ENCODE data around the gene DFFB.
A peak's percentile ranks its signal among the peaks of the same experiment; 100 is the strongest.

DFFB gene

GRCh38 chr1:3896396-3897000, 39.2 kb downstream of the DFFB start:
- H3K9me3 ChIP-seq = peaks cover 0 to 10% (median 7%) of the 10 kb centered on the region in 3 donors
- H3K4me1 ChIP-seq = peaks cover 0 to 18% (median 15%) of the 10 kb centered on the region in 4 donors
- H3K27ac ChIP-seq = no peak overlapping the region
- H3K27me3 ChIP-seq = no peaks in the 10 kb centered on the region
- no peak for DNase-seq
- H3K4me3 ChIP-seq = no peak overlapping the region
- TF ChIP-seq CTCF (IDR thresholded peaks at IDR 0.05) = no peak
- intact Hi-C loops (cut with DNase I; ENCODE audit: low total_unique reads) = loop anchor here (5.0 kb wide), 1 partner anchor 39 kb away; the partner anchor contains the start of genes CEP104 and DFFB
- peaks cover 0 to 11% (median 2%) of the 10 kb centered on the region in 3 donors for H3K36me3 ChIP-seq

DNA sequence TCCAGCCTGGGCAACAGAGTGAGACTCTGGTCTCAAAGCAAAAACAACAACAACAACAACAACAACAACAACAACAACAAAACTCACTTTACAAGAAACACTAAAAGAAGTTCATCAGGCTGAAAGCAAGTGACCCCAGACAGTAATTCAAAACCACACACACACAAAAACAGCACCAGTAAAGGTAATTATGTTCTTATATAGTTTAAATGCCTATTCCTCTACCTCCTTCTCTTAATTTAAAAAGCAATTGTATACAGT, 41.1 kb downstream of the DFFB start:
- H3K9me3 ChIP-seq = peaks cover 0 to 10% (median 7%) of the 10 kb centered on the region in 3 donors
- no peaks in the 10 kb centered on the region for H3K27me3 ChIP-seq
- DNase-seq = no peak
- no peak overlapping the region for H3K27ac ChIP-seq
- no peak overlapping the region for H3K4me3 ChIP-seq
- peaks cover 0 to 14% (median 10%) of the 10 kb centered on the region in 4 donors for H3K4me1 ChIP-seq
- TF ChIP-seq CTCF (IDR thresholded peaks at IDR 0.05) = no peak
- H3K36me3 ChIP-seq = peaks cover 0 to 9% (median 0%) of the 10 kb centered on the region in 3 donors
- intact Hi-C loops (cut with DNase I; ENCODE audit: low total_unique reads) = loop anchor here (5.0 kb wide), 1 partner anchor 41 kb away; the partner anchor contains the start of genes CEP104 and DFFB

- H3K9me3 ChIP-seq = peaks cover 0 to 10% (median 7%) of the 10 kb centered on the region in 3 donors
- peak in 1 of 2 donors; percentile 60 for DNase-seq
- TF ChIP-seq CTCF (IDR thresholded peaks at IDR 0.05) = no peak
- peak overlapping the region; percentile 92 to 98 for H3K4me3 ChIP-seq
- peak overlapping the region; percentile 96 to 98 for H3K27ac ChIP-seq
- H3K27me3 ChIP-seq = no peaks in the 10 kb centered on the region
- peaks cover 0 to 9% (median 0%) of the 10 kb centered on the region in 3 donors for H3K36me3 ChIP-seq
- intact Hi-C loops (cut with DNase I; ENCODE audit: low total_unique reads) = loop anchor here (5.0 kb wide), 1 partner anchor 42 kb away; the partner anchor contains the start of genes CEP104 and DFFB
- H3K4me1 ChIP-seq = peaks cover 0 to 14% (median 10%) of the 10 kb centered on the region in 4 donors
Observed at GRCh38 chr1:3898994-3899753, 41.9 kb downstream of the DFFB start.

- TF ChIP-seq CTCF (IDR thresholded peaks at IDR 0.05) = no peak
- intact Hi-C loops (cut with DNase I; ENCODE audit: low total_unique reads) = loop anchor here (5.0 kb wide), 1 partner anchor 42 kb away; the partner anchor contains the start of genes CEP104 and DFFB
- peak overlapping the region; percentile 92 to 98 for H3K4me3 ChIP-seq
- no peaks in the 10 kb centered on the region for H3K27me3 ChIP-seq
- no peak for DNase-seq
- H3K4me1 ChIP-seq = peaks cover 0 to 14% (median 10%) of the 10 kb centered on the region in 4 donors
- H3K36me3 ChIP-seq = peaks cover 0 to 7% (median 0%) of the 10 kb centered on the region in 3 donors
- H3K27ac ChIP-seq = peak overlapping the region; percentile 96 to 98
- H3K9me3 ChIP-seq = peaks cover 0 to 10% (median 7%) of the 10 kb centered on the region in 3 donors
Observed at GRCh38 chr1:3899754-3900149, 42.5 kb downstream of the DFFB start.

- intact Hi-C loops (cut with DNase I; ENCODE audit: low total_unique reads) = no loop called here
- DNase-seq = peak; percentile 97 to 98
- no peak for TF ChIP-seq CTCF (IDR thresholded peaks at IDR 0.05)
- Histone ChIP-seq H3K27ac (peak within 1 kb of the TSS; percentile 96 to 98), H3K4me1 (peaks cover 0 to 14% (median 10%) of the 10 kb centered on the region in 4 donors), H3K9me3 (peaks cover 0 to 10% (median 7%) of the 10 kb centered on the region in 3 donors), H3K27me3 (no peaks in the 10 kb centered on the region), H3K36me3 (peaks cover 0 to under 1% (median 0%) of the 10 kb centered on the region in 3 donors), H3K4me3 (peak within 1 kb of the TSS; percentile 92 to 98)
Observed at GRCh38 chr1:3900150-3900968, 43.1 kb downstream of the DFFB start, which contains the start of gene C1orf174. Gene C1orf174 (minus strand): TSS chr1:3900272. CDS start chr1:3900186, 86 bp downstream.
